H9 (cell line): ENCODE measurements around the gene EN1. TPM values are rescaled to one million over a fixed set of nuclear protein-coding genes. Genes with fewer than 3 reads are reported as not detected.

Experiments used
- DNase-seq: peaks from one replicate; pipeline ENCODE4 v3.0.0-alpha.2; 2017
- H2AFZ ChIP-seq: one replicate; pipeline ENCODE4 v1.6.1; 2013; ENCODE audit warnings: mild to moderate bottlenecking, low read length, control low read depth, moderate library complexity
- H2AK5ac ChIP-seq: 2 replicates; pipeline ENCODE4 v1.6.1; 2013; ENCODE audit warnings: low read length, control low read depth, mixed read lengths; ENCODE audit not compliant: insufficient read length
- H2BK120ac ChIP-seq: one replicate; pipeline ENCODE4 v1.6.1; 2013; ENCODE audit warnings: low read depth, mild to moderate bottlenecking, low read length, control low read depth, inconsistent platforms; ENCODE audit not compliant: poor library complexity, severe bottlenecking
- H2BK12ac ChIP-seq: 2 replicates; pipeline ENCODE4 v1.6.1; 2013; ENCODE audit warnings: low read length, control low read depth, mixed read lengths, low read depth; ENCODE audit not compliant: insufficient read length
- H2BK15ac ChIP-seq: 2 replicates; pipeline ENCODE4 v1.6.1; 2013; ENCODE audit warnings: low read depth, low read length, control low read depth
- H2BK20ac ChIP-seq: one replicate; pipeline ENCODE4 v1.6.1; 2013; ENCODE audit warnings: low read depth, mild to moderate bottlenecking, low read length, control low read depth, inconsistent platforms; ENCODE audit not compliant: poor library complexity, severe bottlenecking
- H2BK5ac ChIP-seq: 2 replicates; pipeline ENCODE4 v1.6.1; 2013; ENCODE audit warnings: low read length, control low read depth, mixed read lengths; ENCODE audit not compliant: insufficient read length
- H3K14ac ChIP-seq: 2 replicates; pipeline ENCODE4 v1.6.1; 2013; ENCODE audit warnings: low read length, control low read depth; ENCODE audit not compliant: insufficient read depth
- H3K18ac ChIP-seq: 2 replicates; pipeline ENCODE4 v1.6.1; 2013; ENCODE audit warnings: low read depth, mild to moderate bottlenecking, mixed read lengths, low read length, control low read depth; ENCODE audit not compliant: insufficient read length
- H3K23ac ChIP-seq: 2 replicates; pipeline ENCODE4 v1.6.1; 2013; ENCODE audit warnings: low read length, control low read depth, mixed read lengths, low read depth; ENCODE audit not compliant: insufficient read length
- H3K23me2 ChIP-seq: 2 replicates; pipeline ENCODE4 v1.6.1; 2013; ENCODE audit warnings: low read depth, mild to moderate bottlenecking, mixed read lengths, low read length, control low read depth; ENCODE audit not compliant: insufficient read length, poor library complexity, severe bottlenecking
- H3K27ac ChIP-seq: 2 replicates; pipeline ENCODE4 v1.5.1; 2013; ENCODE audit warnings: low read length, control low read depth, mixed read lengths, low read depth; ENCODE audit not compliant: insufficient read length
- H3K27me3 ChIP-seq: 2 replicates; pipeline ENCODE4 v1.6.1; 2013; ENCODE audit warnings: low read length, control low read depth, inconsistent platforms; ENCODE audit not compliant: insufficient read depth
- H3K4ac ChIP-seq: 2 replicates; pipeline ENCODE4 v1.6.1; 2013; ENCODE audit warnings: low read depth, mild to moderate bottlenecking, control low read depth, inconsistent platforms, low read length, moderate library complexity
- H3K4me1 ChIP-seq: 2 replicates; pipeline ENCODE4 v1.6.1; 2013; ENCODE audit warnings: low read length, control low read depth, inconsistent platforms; ENCODE audit not compliant: insufficient read depth
- H3K4me2 ChIP-seq: 2 replicates; pipeline ENCODE4 v1.6.1; 2013; ENCODE audit warnings: low read length, control low read depth, mixed read lengths; ENCODE audit not compliant: insufficient read length, insufficient read depth
- H3K56ac ChIP-seq: 2 replicates; pipeline ENCODE4 v1.6.1; 2013; ENCODE audit warnings: low read depth, mild to moderate bottlenecking, mixed read lengths, low read length, control low read depth; ENCODE audit not compliant: insufficient read length
- H3K79me1 ChIP-seq: 2 replicates; pipeline ENCODE4 v1.6.1; 2013; ENCODE audit warnings: low read depth, mild to moderate bottlenecking, moderate library complexity, low read length, control low read depth, inconsistent platforms; ENCODE audit not compliant: insufficient read depth, poor library complexity, severe bottlenecking
- H3K79me2 ChIP-seq: 2 replicates; pipeline ENCODE4 v1.6.1; 2013; ENCODE audit warnings: low read length, control low read depth, inconsistent platforms; ENCODE audit not compliant: insufficient read depth
- H3K9ac ChIP-seq: 2 replicates; pipeline ENCODE4 v1.6.1; 2013; ENCODE audit warnings: low read length, control low read depth, mixed read lengths; ENCODE audit not compliant: insufficient read length; ENCODE audit errors: extremely low read depth
- H3K9me3 ChIP-seq: one replicate; pipeline ENCODE4 v1.6.1; 2013; ENCODE audit warnings: low read depth, low read length, inconsistent platforms; ENCODE audit not compliant: control insufficient read depth
- H3T11ph ChIP-seq: one replicate; pipeline ENCODE4 v1.6.1; 2013; ENCODE audit warnings: mild to moderate bottlenecking, low read length, control low read depth, inconsistent platforms
- H4K20me1 ChIP-seq: one replicate; pipeline ENCODE4 v1.6.1; 2013; ENCODE audit not compliant: control insufficient read depth, insufficient read length, insufficient read depth
- H4K5ac ChIP-seq: 2 replicates; pipeline ENCODE4 v1.6.1; 2013; ENCODE audit warnings: low read depth, mild to moderate bottlenecking, mixed read lengths, low read length, control low read depth; ENCODE audit not compliant: insufficient read length
- H4K8ac ChIP-seq: replicated peaks from 2 replicates; pipeline ENCODE4 v1.6.1; 2013; ENCODE audit warnings: low read length, control low read depth, mixed read lengths, low read depth; ENCODE audit not compliant: insufficient read length
- H4K91ac ChIP-seq: 2 replicates; pipeline ENCODE4 v1.6.1; 2013; ENCODE audit warnings: low read depth, mild to moderate bottlenecking, moderate library complexity, mixed read lengths, low read length, control low read depth; ENCODE audit not compliant: insufficient read length
- H3K27ac Mint-ChIP-seq, 3 experiments: 2 replicates in 2 of 3; 3 replicates in 1 of 3; pipeline ENCODE4 v1.8.0; 2020 to 2021; ENCODE audit warnings: mixed read lengths in 3 of 3, mild to moderate bottlenecking in 1 of 3, moderate library complexity in 1 of 3
- H3K27me3 Mint-ChIP-seq: 2 replicates; pipeline ENCODE4 v1.8.0; 2021; ENCODE audit warnings: low read depth, mild to moderate bottlenecking, moderate library complexity, mixed read lengths
- H3K36me3 Mint-ChIP-seq, 3 experiments: 2 replicates in 2 of 3; 3 replicates in 1 of 3; pipeline ENCODE4 v1.8.0; 2020 to 2021; ENCODE audit warnings: low read depth in 3 of 3, mixed read lengths in 3 of 3; ENCODE audit not compliant: insufficient read depth in 1 of 3
- H3K4me1 Mint-ChIP-seq, 2 experiments: 2 replicates each; pipeline ENCODE4 v1.8.0; 2020; ENCODE audit warnings: mixed read lengths in 2 of 2
- H3K4me3 Mint-ChIP-seq, 2 experiments: 2 replicates in 1 of 2; 3 replicates in 1 of 2; pipeline ENCODE4 v1.8.0; 2020 to 2021; ENCODE audit warnings: mild to moderate bottlenecking in 2 of 2, mixed read lengths in 2 of 2, moderate library complexity in 1 of 2
- H3K9me3 Mint-ChIP-seq, 2 experiments: 2 replicates in 1 of 2; 3 replicates in 1 of 2; pipeline ENCODE4 v1.8.0; 2020; ENCODE audit warnings: mild to moderate bottlenecking in 2 of 2, mixed read lengths in 2 of 2, moderate library complexity in 1 of 2
- CTCF ChIP-seq: fragments of 200-600 bp; sonication (generic); conservative IDR thresholded peaks from 3 replicates; pipeline ENCODE4 v1.8.0; 2021; ENCODE audit warnings: antibody characterized with exemption, mild to moderate bottlenecking
- WGBS: extraction: QIAGEN DNeasy Blood & Tissue Kit; methylation state at CpG from one replicate; pipeline ENCODE4 v1.1.7; 2013; ENCODE audit warnings: missing lambda C conversion rate, low lambda C conversion rate, mixed read lengths; ENCODE audit not compliant: insufficient read length; ENCODE audit errors: extremely low coverage; 5-methylcytosine and 5-hydroxymethylcytosine counted together
- total RNA-seq: library from RNA; stranded (reverse); gene quantifications from 2 replicates; pipeline ENCODE4 v1.2.1, GENCODE V29; 2021

The EN1 gene
- total RNA-seq, 1 experiment from 2014 or later: not detected

DNA sequence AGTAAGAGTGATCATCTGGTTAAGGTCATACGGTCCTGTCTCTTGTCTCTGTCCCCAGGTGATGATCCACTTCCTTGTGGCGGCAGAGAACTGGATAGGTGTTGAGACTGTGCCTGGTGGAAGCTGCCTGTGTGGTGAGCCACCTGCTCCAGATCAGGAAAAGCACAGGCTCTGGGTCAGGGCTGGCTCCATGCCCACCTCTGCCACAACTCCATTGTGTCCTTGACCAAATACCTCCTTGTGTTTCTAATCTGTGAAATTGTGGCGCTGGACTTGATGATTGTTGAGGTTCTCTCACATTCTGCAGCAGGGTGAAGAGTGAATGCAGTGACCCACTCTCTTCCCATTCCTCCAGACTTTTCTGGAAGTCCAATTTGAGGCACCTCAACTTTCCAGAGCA lies 45.7 kb upstream of the EN1 start:
- no peak overlapping the region for H2BK12ac ChIP-seq
- no peak overlapping the region for H4K5ac ChIP-seq
- H3K27ac ChIP-seq: no peak overlapping the region
- no peak overlapping the region for H3T11ph ChIP-seq
- no peak overlapping the region for H2BK15ac ChIP-seq
- no peak overlapping the region for H3K4me2 ChIP-seq
- no peak overlapping the region for H3K9ac ChIP-seq
- no peak overlapping the region for H3K56ac ChIP-seq
- no peak overlapping the region for H3K23ac ChIP-seq
- H2BK120ac ChIP-seq: no peak overlapping the region
- no peak overlapping the region for H4K91ac ChIP-seq
- peaks cover 10% of the 10 kb centered on the region; the same call in 1 of the 2 replicates for H3K27me3 Mint-ChIP-seq
- no peak overlapping the region for H3K18ac ChIP-seq
- H4K8ac ChIP-seq: no peak overlapping the region
- no peak overlapping the region for H2AFZ ChIP-seq
- peaks cover 16 to 20% of the 10 kb centered on the region in 2 experiments for H3K9me3 Mint-ChIP-seq
- TF ChIP-seq CTCF: no peak
- H2BK5ac ChIP-seq: no peak overlapping the region
- H3K23me2 ChIP-seq: no peaks in the 10 kb centered on the region
- DNase-seq: no peak
- no peak overlapping the region for H2BK20ac ChIP-seq
- no peaks in the 10 kb centered on the region for H3K27me3 ChIP-seq
- no peaks in the 10 kb centered on the region for H4K20me1 ChIP-seq
- H3K36me3 Mint-ChIP-seq: peaks cover 0 to 8% (median 6%) of the 10 kb centered on the region in 3 experiments; a peak in 5 of 7 replicates
- peaks cover 8% of the 10 kb centered on the region for H3K9me3 ChIP-seq
- no peak overlapping the region for H3K27ac Mint-ChIP-seq
- no peaks in the 10 kb centered on the region for H3K79me1 ChIP-seq
- H3K4me1 Mint-ChIP-seq: no peaks in the 10 kb centered on the region
- H2AK5ac ChIP-seq: no peak overlapping the region
- no CpG with 5 or more reads among the region's 3 CpGs for WGBS
- H3K79me2 ChIP-seq: no peaks in the 10 kb centered on the region
- H3K14ac ChIP-seq: no peak overlapping the region
- H3K4ac ChIP-seq: no peak overlapping the region
- no peaks in the 10 kb centered on the region for H3K4me1 ChIP-seq
- H3K4me3 Mint-ChIP-seq: no peak overlapping the region
